ENCODE data around the gene NDUFB3.

The NDUFB3 gene

DNA sequence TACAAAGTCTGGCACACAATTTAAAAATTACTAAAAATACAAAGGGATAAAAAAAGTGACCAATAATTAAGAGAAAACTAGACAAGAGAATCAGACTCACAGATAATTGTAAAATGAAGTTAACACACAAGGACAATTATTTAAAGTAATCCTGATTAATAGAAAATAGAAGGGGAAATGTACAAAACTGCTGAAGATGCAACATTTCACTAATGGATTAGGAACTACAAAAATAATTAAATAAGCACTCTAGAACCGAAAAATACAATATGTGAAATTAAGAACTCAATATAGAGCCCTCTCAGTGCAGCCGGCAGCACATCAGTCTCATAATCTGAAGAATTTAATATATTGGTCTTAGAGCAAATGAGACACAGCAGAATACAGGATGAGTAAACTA, 24.9 kb upstream of the NDUFB3 start:
- Histone ChIP-seq H3K36me3 (ENCODE audit: control insufficient read depth, insufficient read depth, low read length) (no peaks in the 10 kb centered on the region; the same call in 1 of the 2 replicates), H3K4me3 (replicated peaks; ENCODE audit: low read depth, low read length) (no peak overlapping the region), H3K27me3 (replicated peaks; ENCODE audit: control insufficient read depth, insufficient read depth, low read length) (no peaks in the 10 kb centered on the region)
- DNase-seq (ENCODE audit: extremely low read depth, insufficient read length) = no peak
- TF ChIP-seq, protein P1, sequence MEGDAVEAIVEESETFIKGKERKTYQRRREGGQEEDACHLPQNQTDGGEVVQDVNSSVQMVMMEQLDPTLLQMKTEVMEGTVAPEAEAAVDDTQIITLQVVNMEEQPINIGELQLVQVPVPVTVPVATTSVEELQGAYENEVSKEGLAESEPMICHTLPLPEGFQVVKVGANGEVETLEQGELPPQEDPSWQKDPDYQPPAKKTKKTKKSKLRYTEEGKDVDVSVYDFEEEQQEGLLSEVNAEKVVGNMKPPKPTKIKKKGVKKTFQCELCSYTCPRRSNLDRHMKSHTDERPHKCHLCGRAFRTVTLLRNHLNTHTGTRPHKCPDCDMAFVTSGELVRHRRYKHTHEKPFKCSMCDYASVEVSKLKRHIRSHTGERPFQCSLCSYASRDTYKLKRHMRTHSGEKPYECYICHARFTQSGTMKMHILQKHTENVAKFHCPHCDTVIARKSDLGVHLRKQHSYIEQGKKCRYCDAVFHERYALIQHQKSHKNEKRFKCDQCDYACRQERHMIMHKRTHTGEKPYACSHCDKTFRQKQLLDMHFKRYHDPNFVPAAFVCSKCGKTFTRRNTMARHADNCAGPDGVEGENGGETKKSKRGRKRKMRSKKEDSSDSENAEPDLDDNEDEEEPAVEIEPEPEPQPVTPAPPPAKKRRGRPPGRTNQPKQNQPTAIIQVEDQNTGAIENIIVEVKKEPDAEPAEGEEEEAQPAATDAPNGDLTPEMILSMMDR (IDR thresholded peaks at IDR 0.05; ENCODE audit: insufficient read depth, low read length, poor library complexity, severe bottlenecking) = no peak

DNA sequence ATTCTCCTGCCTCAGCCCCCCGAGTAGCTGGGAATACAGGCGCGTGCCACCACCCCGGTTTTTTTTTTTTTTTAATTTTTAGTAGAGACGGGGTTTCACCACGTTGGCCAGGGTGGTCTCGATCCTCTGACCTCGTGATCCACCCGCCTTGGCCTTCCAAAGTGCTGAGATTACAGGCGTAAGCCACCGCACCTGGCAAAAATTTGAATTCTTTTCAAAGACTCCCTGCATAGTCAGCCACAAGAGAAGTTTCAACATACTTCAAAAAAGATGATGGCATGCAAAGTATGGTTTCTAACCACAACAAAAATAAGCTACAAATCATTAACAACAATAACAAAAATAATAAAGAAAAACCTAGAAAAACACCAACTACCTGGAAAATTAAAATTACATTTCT, 22.3 kb upstream of the NDUFB3 start:
- TF ChIP-seq, protein P1 (IDR thresholded peaks at IDR 0.05; ENCODE audit: insufficient read depth, low read length, poor library complexity, severe bottlenecking) = no peak
- Histone ChIP-seq H3K4me3 (replicated peaks; ENCODE audit: low read depth, low read length) (no peak overlapping the region), H3K36me3 (ENCODE audit: control insufficient read depth, insufficient read depth, low read length) (no peaks in the 10 kb centered on the region; the same call in 1 of the 2 replicates), H3K27me3 (replicated peaks; ENCODE audit: control insufficient read depth, insufficient read depth, low read length) (no peaks in the 10 kb centered on the region)
- no peak for DNase-seq (ENCODE audit: extremely low read depth, insufficient read length)

DNA sequence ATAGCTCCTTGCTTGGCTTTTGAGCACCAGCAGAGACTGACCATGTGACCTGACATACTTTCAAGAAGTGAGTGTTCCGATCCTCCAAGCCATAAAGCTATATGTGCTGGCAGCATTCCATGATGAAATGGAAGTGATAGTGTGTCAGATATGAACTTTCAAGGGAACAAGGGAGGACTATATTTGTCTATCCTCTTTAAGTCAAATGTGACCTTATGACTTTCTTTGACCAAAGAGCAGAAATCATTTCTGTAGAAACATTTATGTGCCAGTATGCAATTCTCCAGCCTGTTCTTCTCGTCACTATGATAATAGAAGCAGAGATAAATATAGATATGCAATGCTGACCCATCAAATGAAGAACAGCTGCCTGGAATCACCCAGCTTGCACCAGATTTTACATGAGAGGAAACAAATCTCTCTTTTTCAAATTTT, 14.7 kb upstream of the NDUFB3 start:
- DNase-seq (ENCODE audit: extremely low read depth, insufficient read length) = no peak
- no peak overlapping the region for H3K4me3 ChIP-seq (replicated peaks; ENCODE audit: low read depth, low read length)
- TF ChIP-seq, protein P1 (IDR thresholded peaks at IDR 0.05; ENCODE audit: insufficient read depth, low read length, poor library complexity, severe bottlenecking) = no peak
- no peaks in the 10 kb centered on the region for H3K27me3 ChIP-seq (replicated peaks; ENCODE audit: control insufficient read depth, insufficient read depth, low read length)
- no peaks in the 10 kb centered on the region; the same call in 1 of the 2 replicates for H3K36me3 ChIP-seq (ENCODE audit: control insufficient read depth, insufficient read depth, low read length)

DNA sequence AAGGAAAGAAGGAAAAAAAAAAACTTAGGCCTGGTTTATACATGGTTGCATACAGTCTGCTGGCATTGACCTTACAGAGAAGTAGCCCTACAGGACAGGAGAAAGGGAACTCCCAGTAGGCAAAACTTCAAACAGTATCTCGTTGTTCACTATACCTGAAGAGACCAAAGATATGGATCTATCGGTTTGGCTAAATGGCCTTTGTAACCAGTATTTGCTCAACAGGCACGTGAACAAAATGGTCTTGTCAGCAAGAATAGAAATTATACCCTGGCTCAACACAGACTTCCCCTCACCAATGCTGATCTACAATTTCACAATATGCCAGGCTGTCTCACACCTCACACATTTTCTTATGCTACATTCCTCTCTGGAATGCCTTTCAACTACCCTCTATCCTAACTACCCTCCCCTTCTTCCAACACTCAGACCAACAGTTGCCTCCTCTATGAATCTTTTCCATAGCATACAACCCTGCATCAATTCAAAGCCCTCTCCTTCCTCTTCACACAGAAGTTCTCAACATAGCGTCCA, 14.0 kb upstream of the NDUFB3 start:
- no peak overlapping the region for H3K4me3 ChIP-seq (replicated peaks; ENCODE audit: low read depth, low read length)
- TF ChIP-seq, protein P1 (IDR thresholded peaks at IDR 0.05; ENCODE audit: insufficient read depth, low read length, poor library complexity, severe bottlenecking) = no peak

DNA sequence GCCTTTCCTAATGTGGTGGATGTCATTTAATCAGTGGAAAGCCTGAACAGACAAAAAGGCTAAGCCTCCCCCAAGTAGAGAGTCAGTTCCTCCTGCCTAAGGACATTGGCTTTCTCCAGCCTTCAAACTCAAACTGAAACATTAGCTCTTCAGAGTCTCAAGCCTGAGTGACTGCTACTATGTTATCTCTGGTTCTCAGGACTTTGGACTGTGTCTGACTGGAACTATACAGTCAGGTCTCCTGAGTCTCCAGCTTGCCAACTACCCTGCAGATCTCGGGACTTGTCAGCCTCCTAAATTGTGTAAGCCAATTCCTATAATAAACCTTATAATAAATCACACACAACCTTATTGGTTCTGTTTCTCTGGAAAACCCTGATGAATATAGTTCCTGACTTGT, 12.9 kb upstream of the NDUFB3 start:
- DNase-seq (ENCODE audit: extremely low read depth, insufficient read length) = no peak
- H3K27me3 ChIP-seq (replicated peaks; ENCODE audit: control insufficient read depth, insufficient read depth, low read length) = no peaks in the 10 kb centered on the region
- no peaks in the 10 kb centered on the region for H3K36me3 ChIP-seq (ENCODE audit: control insufficient read depth, insufficient read depth, low read length)
- no peak overlapping the region for H3K4me3 ChIP-seq (replicated peaks; ENCODE audit: low read depth, low read length)
- TF ChIP-seq, protein P1 (IDR thresholded peaks at IDR 0.05; ENCODE audit: insufficient read depth, low read length, poor library complexity, severe bottlenecking) = no peak

More for the DNA sequence above, 14.0 kb upstream of the NDUFB3 start:
- Histone ChIP-seq H3K36me3 (ENCODE audit: control insufficient read depth, insufficient read depth, low read length) (no peaks in the 10 kb centered on the region), H3K27me3 (replicated peaks; ENCODE audit: control insufficient read depth, insufficient read depth, low read length) (no peaks in the 10 kb centered on the region)
- no peak for DNase-seq (ENCODE audit: extremely low read depth, insufficient read length)
